GM12878 (cell line): ENCODE data around the gene CDC42EP1.

Source experiments
- CEBPB ChIP-seq, 2 experiments: fragments of 150-350 bp in 1 of 2; IDR thresholded peaks; 2 replicates each; pipeline ENCODE4 v1.6.1; 2012 to 2014; ENCODE audit warnings: low read depth in 2 of 2, low read length in 2 of 2, borderline replicate concordance in 1 of 2, inconsistent platforms in 1 of 2
- CTCF ChIP-seq, 3 experiments: IDR thresholded peaks in 2 of 3; conservative IDR thresholded peaks in 1 of 3; 2 replicates each; pipeline ENCODE4 v1.5.1; 2011; ENCODE audit warnings: low read depth in 3 of 3, low read length in 3 of 3, mild to moderate bottlenecking in 3 of 3, control low read depth in 2 of 3, moderate library complexity in 2 of 3, inconsistent platforms in 1 of 3, mixed read lengths in 1 of 3; ENCODE audit not compliant: control insufficient read depth in 2 of 3, insufficient read depth in 1 of 3; ENCODE audit errors: extremely low read depth in 1 of 3
- HSF1 ChIP-seq: fragments of 150-350 bp; IDR thresholded peaks from 2 replicates; pipeline ENCODE4 v1.6.1; 2014; ENCODE audit warnings: mild to moderate bottlenecking, low read depth, low read length
- PBX3 ChIP-seq: IDR thresholded peaks from 2 replicates; pipeline ENCODE4 v1.6.1; 2011; ENCODE audit warnings: mild to moderate bottlenecking, low read depth, low read length, moderate library complexity; ENCODE audit not compliant: insufficient replicate concordance
- POLR2AphosphoS5 ChIP-seq: IDR thresholded peaks from 2 replicates; pipeline ENCODE4 v1.6.1; 2011; ENCODE audit warnings: mild to moderate bottlenecking, low read length, inconsistent platforms
- SP1 ChIP-seq: IDR thresholded peaks from one replicate; pipeline ENCODE4 v1.6.1; 2011; ENCODE audit warnings: low read depth, low read length
- ZNF274 ChIP-seq: IDR thresholded peaks from one replicate; pipeline ENCODE4 v1.8.0; 2011; ENCODE audit not compliant: insufficient read length, insufficient read depth
- ZSCAN29 ChIP-seq: fragments of 450-650 bp; IDR thresholded peaks from 2 replicates; pipeline ENCODE4 v1.6.1; 2017; ENCODE audit warnings: mild to moderate bottlenecking, moderate library complexity

GRCh38 chr22:37551981-37552380, 8.3 kb upstream of the CDC42EP1 start:
- TF ChIP-seq ZSCAN29 (no peak), HSF1 (no peak), POLR2AphosphoS5 (no peak), CTCF (IDR thresholded peaks at IDR 0.05 in 2 of 3, conservative IDR thresholded peaks at IDR 0.05 in 1 of 3; ENCODE audit: control insufficient read depth in 2 of 3, extremely low read depth in 1 of 3, insufficient read depth in 1 of 3, low read depth in 3 of 3, low read length in 3 of 3) (no peak), SP1 (no peak), PBX3 (no peak), ZNF274 (no peak), CEBPB (IDR thresholded peaks at IDR 0.05; ENCODE audit: borderline replicate concordance in 1 of 2, low read depth in 2 of 2, low read length in 2 of 2) (no peak)
